CD4-positive, alpha-beta T cell treated with Interleukin-15 for 4 hours (primary cell): ENCODE results near the gene PARD3.
"Not testable (repeated sequence)": the region's sequence is repeated elsewhere in the genome, so short reads cannot be mapped to it uniquely, and the experiment has no call there.

Source experiments
- DNase-seq: peaks from one replicate; pipeline ENCODE4 v3.0.0-alpha.2; 2020; ENCODE audit warnings: low spot score

The PARD3 gene

GRCh38 chr10:34297541-34298345 is 517.4 kb downstream of the PARD3 start:
- no peak for DNase-seq

- no peak for DNase-seq
Observed at GRCh38 chr10:34295142-34295548, 520.0 kb downstream of the PARD3 start.

DNA sequence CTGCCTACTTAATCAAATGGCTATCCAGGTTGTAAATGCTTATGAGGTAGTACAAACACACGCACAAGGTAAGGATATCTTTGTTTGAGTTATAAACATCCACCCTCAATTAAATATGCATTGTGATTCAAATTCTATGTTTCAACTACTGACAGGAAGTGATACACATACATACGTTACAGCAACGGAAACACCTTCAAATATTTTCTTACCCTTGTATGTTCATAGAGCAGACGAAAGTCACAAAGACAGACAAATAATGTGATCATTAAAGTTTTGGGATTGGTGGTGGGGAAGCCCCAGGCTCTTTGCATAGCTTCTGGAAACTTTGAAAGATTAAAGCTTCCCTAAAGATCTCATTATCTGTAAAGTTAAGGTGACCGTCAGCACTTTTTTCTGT is 521.0 kb downstream of the PARD3 start:
- no peak for DNase-seq

GRCh38 chr10:34292675-34293074 is 522.4 kb downstream of the PARD3 start:
- DNase-seq, result no peak

DNA sequence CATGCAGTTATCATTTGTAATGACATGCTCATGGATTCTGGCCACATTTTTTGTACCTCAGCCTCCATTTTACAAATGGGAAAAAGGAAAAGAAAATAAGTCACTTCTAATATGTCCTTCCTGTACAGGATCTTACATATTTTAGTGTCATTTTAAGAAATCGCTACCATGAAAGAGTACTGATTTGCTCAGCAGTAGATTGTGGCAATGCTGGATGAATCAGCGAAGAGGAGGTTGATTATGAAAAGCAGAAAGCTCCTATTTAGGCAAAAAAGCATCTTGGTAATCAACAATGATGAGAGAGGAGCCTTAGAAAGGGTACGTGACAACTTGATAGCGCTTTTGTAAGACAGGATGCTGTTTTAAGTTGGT is 522.9 kb downstream of the PARD3 start:
- DNase-seq, result no peak

DNA sequence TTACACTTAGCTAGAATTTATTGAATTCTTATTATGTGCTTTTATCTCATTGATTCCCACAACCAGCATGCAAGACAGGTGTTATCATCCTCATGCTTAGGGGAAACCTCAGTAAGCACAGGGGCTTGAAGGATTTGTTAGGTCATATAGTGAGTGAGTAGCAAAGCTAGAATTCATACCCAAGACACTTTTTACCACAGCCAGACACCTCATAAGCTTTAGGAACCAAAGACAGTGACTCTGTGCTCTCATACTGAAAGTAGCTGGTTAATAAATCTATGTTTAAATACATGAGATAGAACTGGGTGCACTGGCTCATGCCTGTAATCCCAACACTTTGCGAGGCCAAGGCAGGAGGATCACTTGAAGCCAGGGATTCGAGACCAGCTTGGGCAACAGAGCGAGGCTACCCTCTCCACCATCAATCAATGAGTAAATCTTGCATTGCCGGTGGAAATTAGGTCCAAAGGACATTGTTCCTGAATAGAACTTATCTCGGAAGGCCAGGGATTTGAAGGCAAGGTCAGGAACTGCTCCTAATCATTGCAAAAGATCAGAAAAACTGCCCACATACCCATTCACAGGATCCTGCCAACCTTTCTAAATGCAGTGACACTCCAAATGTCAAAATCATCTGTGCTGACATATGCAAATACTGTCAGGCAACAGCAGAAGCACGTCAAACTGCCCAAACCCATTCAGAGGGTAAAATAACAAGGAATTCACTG is 523.5 kb downstream of the PARD3 start:
- no peak for DNase-seq

GRCh38 chr10:34290412-34291081 is 524.5 kb downstream of the PARD3 start:
- DNase-seq, result no peak

DNA sequence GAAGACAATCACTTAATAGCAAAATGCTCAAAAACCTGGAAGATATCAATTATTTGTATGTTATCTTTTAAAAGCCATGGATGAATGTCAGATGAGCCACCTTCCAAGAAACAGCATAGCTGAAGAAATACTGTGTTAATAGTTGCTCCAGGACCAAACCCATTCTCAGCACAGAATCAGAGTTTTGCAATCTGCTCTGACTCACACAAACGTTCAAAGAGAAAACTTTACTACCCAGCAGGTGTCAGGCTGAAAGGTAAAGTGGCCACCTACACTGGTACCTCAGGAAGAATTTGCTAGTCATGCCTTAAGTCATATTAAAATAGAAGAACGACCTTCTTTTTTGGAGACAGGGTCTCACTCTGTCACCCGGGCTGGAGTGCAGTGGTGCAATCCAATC is 526.5 kb downstream of the PARD3 start:
- DNase-seq, result no peak

- DNase-seq, result no peak
Observed at GRCh38 chr10:34286136-34286739, 528.9 kb downstream of the PARD3 start.

DNA sequence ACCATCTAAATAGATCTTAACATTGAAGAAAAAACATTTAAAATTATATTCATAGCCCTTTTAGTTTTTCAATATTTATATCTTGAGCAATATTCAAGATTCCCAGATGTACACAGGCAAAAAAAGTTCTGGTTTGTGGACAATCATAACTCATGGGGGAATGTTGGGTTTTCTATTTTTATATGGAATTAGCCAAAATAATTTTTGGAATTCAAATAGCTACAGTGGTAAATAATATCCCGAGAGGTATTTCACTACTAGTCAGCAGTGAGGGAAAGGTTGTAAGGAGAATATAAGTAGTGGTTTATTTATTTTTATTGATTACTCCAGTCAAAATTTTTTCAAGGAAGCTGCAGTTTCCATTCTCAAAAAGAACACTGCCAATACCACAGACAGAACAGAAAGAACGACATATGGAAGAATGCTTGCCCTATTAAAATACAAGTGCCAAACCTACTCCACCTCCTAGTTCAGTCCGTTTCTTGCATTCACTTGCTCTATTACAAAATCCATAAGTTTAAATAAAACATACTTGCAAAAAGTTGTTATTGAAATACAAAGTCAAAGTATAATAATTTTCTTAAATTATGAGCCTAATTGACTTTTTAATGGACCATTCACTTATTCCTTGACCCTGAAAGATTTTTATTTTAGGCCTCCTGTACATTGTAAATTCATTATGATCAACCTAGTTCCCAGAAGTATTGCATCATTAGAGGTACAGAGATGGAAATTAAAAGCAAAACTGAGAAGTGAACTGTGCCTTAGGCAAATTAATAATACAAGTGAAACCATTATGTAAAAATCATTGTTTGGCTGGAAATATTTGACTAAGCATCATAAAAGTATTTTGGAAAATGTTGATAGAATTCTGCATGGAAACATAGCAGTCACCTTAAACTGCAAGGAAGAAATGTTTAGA is 533.2 kb downstream of the PARD3 start:
- DNase-seq, result no peak

GRCh38 chr10:34280599-34281374 is 534.3 kb downstream of the PARD3 start:
- no peak for DNase-seq

GRCh38 chr10:34275626-34276130 is 539.4 kb downstream of the PARD3 start:
- no peak for DNase-seq

DNA sequence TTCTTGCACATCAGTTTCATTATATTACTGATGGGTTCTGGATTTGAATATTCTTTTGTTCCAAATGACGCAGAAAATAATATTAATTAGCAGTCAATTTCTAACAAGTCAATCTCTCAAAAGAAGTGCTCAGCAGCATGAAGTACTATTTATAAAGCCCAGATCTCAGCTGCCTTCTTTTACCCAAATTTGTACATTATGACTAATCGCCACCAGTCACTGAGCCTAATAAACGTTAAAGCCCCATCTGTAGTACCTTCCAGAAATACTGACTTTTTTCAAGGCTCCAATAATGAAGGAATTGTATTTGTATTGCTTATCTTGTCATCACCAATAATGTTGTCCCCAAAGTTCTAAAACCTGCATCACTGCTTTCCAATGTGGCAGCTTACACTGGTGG is 540.2 kb downstream of the PARD3 start:
- DNase-seq, result no peak

- DNase-seq, result no peak
Observed at GRCh38 chr10:34273340-34273739, 541.8 kb downstream of the PARD3 start.

DNA sequence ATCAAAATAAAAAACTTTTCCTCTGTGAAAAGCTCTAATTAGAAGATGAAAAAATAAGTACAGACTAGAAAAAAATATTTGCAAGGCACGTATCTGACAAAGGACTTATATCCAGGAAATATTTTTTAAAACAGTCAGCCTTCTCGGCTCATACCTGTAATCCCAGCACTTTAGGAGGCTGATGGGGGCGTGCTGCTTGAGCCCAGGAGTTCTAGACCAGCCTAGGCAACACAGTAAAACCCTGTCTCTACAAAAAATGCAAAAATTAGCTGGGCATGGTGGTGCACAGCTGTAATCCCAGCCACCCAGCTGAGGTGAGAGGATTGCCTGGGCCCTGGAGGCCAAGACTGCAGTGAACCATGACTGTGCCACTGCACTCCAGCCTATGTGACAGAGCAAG is 542.8 kb downstream of the PARD3 start:
- no peak for DNase-seq

DNA sequence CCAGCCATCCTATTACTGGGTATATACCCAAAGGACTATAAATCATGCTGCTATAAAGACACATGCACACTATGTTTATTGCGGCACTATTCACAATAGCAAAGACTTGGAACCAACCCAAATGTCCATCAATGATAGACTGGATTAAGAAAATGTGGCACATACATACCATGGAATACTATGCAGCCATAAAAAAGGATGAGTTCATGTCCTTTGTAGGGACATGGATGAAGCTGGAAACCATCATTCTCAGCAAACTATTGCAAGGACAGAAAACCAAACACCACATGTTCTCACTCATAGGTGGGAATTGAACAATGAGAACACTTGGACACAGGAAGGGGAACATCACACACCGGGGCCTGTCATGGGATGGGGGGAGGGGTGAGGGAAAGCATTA is 546.7 kb downstream of the PARD3 start:
- not testable (repeated sequence) for DNase-seq

GRCh38 chr10:34262985-34263384 is 552.1 kb downstream of the PARD3 start:
- no peak for DNase-seq

GRCh38 chr10:34260904-34261303 is 554.2 kb downstream of the PARD3 start:
- DNase-seq, result no peak

DNA sequence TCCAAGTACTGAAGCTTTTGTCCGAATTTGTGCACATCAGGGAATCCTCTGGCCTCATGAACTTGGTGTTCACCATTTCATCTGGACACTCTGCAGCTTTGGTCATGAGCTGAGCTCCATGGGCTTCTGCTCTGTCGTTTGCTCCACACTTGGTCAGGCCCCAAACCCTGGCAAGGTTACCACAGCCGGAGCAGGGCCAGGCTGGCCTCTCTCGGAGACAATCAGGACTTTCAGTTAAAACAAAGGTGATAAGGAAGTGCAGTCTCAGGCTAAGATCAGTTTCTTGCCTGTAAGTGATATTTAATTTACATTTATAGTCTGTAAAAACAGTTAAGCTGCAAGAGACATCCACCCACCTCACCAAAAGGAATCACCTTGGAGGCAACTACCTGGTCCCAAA is 558.9 kb downstream of the PARD3 start:
- DNase-seq, result no peak

DNA sequence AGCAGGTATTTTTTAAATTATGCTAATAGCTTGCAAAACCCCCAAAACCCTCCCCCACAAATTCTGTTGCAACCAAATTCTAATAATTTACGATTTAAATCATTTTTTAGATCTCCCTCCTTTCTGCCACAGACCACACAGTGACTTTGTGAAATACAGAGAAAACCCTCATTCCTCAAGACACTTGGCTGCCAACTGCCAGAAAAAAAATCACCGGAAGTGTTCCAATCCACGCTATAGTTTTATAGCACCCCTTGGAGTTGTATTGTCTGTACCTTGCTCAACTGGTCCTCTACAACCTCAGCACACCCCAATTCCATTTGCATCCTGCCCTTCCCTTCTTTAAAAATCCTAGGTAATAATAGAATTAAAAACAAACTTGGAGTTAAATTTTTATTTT is 560.1 kb downstream of the PARD3 start:
- no peak for DNase-seq

DNA sequence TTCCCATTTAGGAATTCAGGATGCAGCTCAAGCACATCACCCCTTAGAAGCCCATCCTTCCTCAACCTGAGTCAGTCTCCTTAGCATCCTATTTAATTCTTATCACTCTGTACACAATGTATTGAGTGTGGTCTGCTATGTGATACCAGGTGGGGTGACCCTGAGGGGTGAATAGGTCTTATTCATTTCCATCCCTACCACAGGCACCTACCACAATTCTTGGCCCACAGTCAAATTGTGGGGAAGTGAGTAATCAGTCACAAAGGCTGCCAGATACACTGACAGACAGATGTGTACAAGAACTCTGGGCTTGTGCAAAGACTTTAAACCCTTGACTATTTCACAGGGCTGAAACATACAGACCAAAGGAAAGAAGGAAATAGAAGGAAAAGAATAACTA is 560.5 kb downstream of the PARD3 start:
- DNase-seq, result no peak
